ENCODE data around the gene KASH5.

Gene KASH5

GRCh38 chr19:49396738-49397505 is 8.9 kb downstream of the KASH5 start:
- no peak for DNase-seq

GRCh38 chr19:49398001-49398615 is 10.1 kb downstream of the KASH5 start:
- DNase-seq = no peak

GRCh38 chr19:49398931-49399330 is 10.9 kb downstream of the KASH5 start:
- DNase-seq = no peak

- no peak for DNase-seq
Measured at GRCh38 chr19:49400029-49400428, 12.0 kb downstream of the KASH5 start.

- peak in 1 of 2 experiments; percentile 39 for DNase-seq
Measured at GRCh38 chr19:49403404-49404187, 15.5 kb downstream of the KASH5 start.

- no peak for DNase-seq
Measured at GRCh38 chr19:49407079-49407478, 19.0 kb downstream of the KASH5 start.

- no peak for DNase-seq
Measured at GRCh38 chr19:49407482-49408015, 19.5 kb downstream of the KASH5 start.

- DNase-seq = no peak
Measured at GRCh38 chr19:49408816-49409440, 20.9 kb downstream of the KASH5 start.

GRCh38 chr19:49409441-49410029 is 21.5 kb downstream of the KASH5 start:
- DNase-seq = no peak

GRCh38 chr19:49411681-49412326 is 23.8 kb downstream of the KASH5 start:
- DNase-seq = no peak

- DNase-seq = no peak
Measured at GRCh38 chr19:49413348-49413747, 25.3 kb downstream of the KASH5 start.

- DNase-seq = no peak
Measured at GRCh38 chr19:49414256-49414655, 26.2 kb downstream of the KASH5 start.

GRCh38 chr19:49415102-49415809 is 27.2 kb downstream of the KASH5 start:
- no peak for DNase-seq

GRCh38 chr19:49415810-49416200 is 27.8 kb downstream of the KASH5 start:
- no peak for DNase-seq

GRCh38 chr19:49417088-49417487 is 29.0 kb downstream of the KASH5 start:
- DNase-seq = no peak

GRCh38 chr19:49418511-49418910 is 30.5 kb downstream of the KASH5 start:
- DNase-seq = no peak

- no peak for DNase-seq
Measured at GRCh38 chr19:49419173-49419572, 31.1 kb downstream of the KASH5 start.

GRCh38 chr19:49420227-49420626 is 32.2 kb downstream of the KASH5 start:
- DNase-seq = no peak

GRCh38 chr19:49421039-49421877 is 33.2 kb downstream of the KASH5 start:
- peak in 1 of 2 experiments; percentile 84 for DNase-seq

- no peak for DNase-seq
Measured at GRCh38 chr19:49421878-49422202, 33.8 kb downstream of the KASH5 start.
